Measurements from ENCODE around the gene CYLD.

The CYLD gene

DNA sequence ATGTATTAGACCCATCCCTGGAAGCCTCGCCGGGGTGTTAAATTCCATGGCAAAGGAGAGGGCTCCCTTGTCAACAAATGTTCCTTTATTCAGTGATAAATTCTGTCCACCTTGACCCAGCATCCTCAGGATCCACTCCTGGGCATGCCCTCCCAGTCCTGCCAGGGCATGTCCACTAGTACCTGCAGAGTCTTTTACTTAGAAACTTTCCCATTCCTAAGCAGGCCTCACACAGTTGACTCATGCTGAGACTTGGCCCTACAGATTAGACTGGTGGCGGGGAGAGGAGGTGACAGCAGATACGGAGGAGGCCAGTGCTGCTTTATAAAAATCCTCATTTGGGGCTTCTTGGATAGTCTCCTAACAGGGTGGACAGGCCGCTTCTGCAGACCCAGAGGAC is 88.8 kb downstream of the CYLD start:
- TF ChIP-seq EZH2 (optimal IDR thresholded peaks at IDR 0.05; ENCODE audit: low read depth, low read length) (no peak), EZH2phosphoT487 (IDR thresholded peaks at IDR 0.05; ENCODE audit: low read length) (no peak)
- TF ChIP-seq, protein P1, sequence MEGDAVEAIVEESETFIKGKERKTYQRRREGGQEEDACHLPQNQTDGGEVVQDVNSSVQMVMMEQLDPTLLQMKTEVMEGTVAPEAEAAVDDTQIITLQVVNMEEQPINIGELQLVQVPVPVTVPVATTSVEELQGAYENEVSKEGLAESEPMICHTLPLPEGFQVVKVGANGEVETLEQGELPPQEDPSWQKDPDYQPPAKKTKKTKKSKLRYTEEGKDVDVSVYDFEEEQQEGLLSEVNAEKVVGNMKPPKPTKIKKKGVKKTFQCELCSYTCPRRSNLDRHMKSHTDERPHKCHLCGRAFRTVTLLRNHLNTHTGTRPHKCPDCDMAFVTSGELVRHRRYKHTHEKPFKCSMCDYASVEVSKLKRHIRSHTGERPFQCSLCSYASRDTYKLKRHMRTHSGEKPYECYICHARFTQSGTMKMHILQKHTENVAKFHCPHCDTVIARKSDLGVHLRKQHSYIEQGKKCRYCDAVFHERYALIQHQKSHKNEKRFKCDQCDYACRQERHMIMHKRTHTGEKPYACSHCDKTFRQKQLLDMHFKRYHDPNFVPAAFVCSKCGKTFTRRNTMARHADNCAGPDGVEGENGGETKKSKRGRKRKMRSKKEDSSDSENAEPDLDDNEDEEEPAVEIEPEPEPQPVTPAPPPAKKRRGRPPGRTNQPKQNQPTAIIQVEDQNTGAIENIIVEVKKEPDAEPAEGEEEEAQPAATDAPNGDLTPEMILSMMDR (IDR thresholded peaks at IDR 0.05; ENCODE audit: low read length) = no peak
- Histone ChIP-seq H3F3A (ENCODE audit: insufficient read depth, low read length) (no peaks in the 10 kb centered on the region), H4K20me1 (ENCODE audit: insufficient read depth, low read length) (no peaks in the 10 kb centered on the region), H3K79me2 (ENCODE audit: low read length) (no peaks in the 10 kb centered on the region), H3K4me3 (ENCODE audit: low read length) (no peak overlapping the region), H3K9me3 (replicated peaks; ENCODE audit: insufficient read depth, low read length) (no peaks in the 10 kb centered on the region), H3K4me2 (ENCODE audit: low read depth, low read length) (no peak overlapping the region), H2AFZ (ENCODE audit: low read length) (no peak overlapping the region), H3K36me3 (replicated peaks; ENCODE audit: insufficient read depth, low read length) (no peaks in the 10 kb centered on the region), H3K9me2 (replicated peaks; ENCODE audit: insufficient read depth, low read length) (no peaks in the 10 kb centered on the region), H3K9ac (ENCODE audit: low read length) (no peak overlapping the region), H3K27ac (ENCODE audit: low read length) (no peak overlapping the region), H3K4me1 (ENCODE audit: low read length) (no peaks in the 10 kb centered on the region), H3K27me3 (replicated peaks; ENCODE audit: insufficient read depth, low read length) (no peaks in the 10 kb centered on the region)
- DNase-seq = no peak

DNA sequence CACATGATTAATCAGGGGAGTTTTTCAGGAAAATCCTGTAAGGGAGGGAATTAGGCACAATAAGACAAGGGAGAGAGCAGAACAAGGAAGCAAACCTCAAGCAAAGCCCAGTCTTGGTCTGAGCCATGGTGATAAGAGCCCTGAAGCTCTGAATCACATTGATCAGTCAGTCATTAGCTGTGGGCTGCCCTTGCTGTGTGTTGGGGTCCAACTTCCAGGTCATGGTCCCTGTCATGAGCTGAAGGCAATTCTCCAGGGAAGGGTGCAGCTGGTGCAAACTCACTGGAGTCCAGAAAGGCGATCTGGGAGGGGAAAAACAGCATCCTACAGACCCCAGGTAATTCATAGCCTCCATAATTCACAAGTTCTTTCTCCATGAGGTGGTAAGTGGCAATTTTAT is 89.9 kb downstream of the CYLD start:
- Histone ChIP-seq H3F3A (ENCODE audit: insufficient read depth, low read length) (no peaks in the 10 kb centered on the region), H3K79me2 (ENCODE audit: low read length) (no peaks in the 10 kb centered on the region), H3K4me3 (ENCODE audit: low read length) (no peak overlapping the region), H4K20me1 (ENCODE audit: insufficient read depth, low read length) (no peaks in the 10 kb centered on the region), H3K9me2 (replicated peaks; ENCODE audit: insufficient read depth, low read length) (no peaks in the 10 kb centered on the region), H3K27ac (ENCODE audit: low read length) (no peak overlapping the region), H3K4me2 (ENCODE audit: low read depth, low read length) (no peak overlapping the region), H3K36me3 (replicated peaks; ENCODE audit: insufficient read depth, low read length) (no peaks in the 10 kb centered on the region), H3K4me1 (ENCODE audit: low read length) (no peaks in the 10 kb centered on the region), H3K27me3 (replicated peaks; ENCODE audit: insufficient read depth, low read length) (no peaks in the 10 kb centered on the region), H3K9ac (ENCODE audit: low read length) (no peak overlapping the region), H3K9me3 (replicated peaks; ENCODE audit: insufficient read depth, low read length) (no peaks in the 10 kb centered on the region), H2AFZ (ENCODE audit: low read length) (no peak overlapping the region)
- no peak for DNase-seq
- TF ChIP-seq EZH2phosphoT487 (IDR thresholded peaks at IDR 0.05; ENCODE audit: low read length) (no peak), EZH2 (optimal IDR thresholded peaks at IDR 0.05; ENCODE audit: low read depth, low read length) (no peak)

DNA sequence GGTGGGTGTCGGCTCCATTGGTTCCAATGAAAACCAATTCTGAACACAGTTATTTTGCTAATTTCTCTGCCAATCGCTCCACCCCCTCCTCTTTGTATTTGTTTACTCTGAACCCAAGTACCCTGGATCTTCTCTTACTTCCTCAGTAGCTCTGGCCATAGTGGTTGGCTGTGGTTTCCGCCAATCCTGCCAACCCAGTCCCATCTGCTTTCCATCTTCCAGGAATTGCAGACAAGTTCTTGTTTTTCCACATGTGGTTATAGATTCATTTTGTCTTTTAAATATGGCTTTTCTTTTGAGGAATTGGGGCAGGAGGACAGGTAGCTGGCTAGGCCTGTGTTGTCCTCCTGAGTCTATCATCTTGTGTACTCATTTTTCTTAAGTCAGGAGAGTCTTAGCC is 92.0 kb downstream of the CYLD start:
- TF ChIP-seq, protein P1 (IDR thresholded peaks at IDR 0.05; ENCODE audit: low read length) = no peak
- TF ChIP-seq EZH2 (optimal IDR thresholded peaks at IDR 0.05; ENCODE audit: low read depth, low read length) (no peak), EZH2phosphoT487 (IDR thresholded peaks at IDR 0.05; ENCODE audit: low read length) (no peak)
- Histone ChIP-seq H3K27ac (ENCODE audit: low read length) (no peak overlapping the region), H3K4me1 (ENCODE audit: low read length) (no peaks in the 10 kb centered on the region), H3K27me3 (replicated peaks; ENCODE audit: insufficient read depth, low read length) (no peaks in the 10 kb centered on the region), H3K9ac (ENCODE audit: low read length) (no peak overlapping the region), H3K4me3 (ENCODE audit: low read length) (no peak overlapping the region), H3K36me3 (replicated peaks; ENCODE audit: insufficient read depth, low read length) (no peaks in the 10 kb centered on the region), H3K4me2 (ENCODE audit: low read depth, low read length) (no peak overlapping the region), H3K9me3 (replicated peaks; ENCODE audit: insufficient read depth, low read length) (no peaks in the 10 kb centered on the region), H3K9me2 (replicated peaks; ENCODE audit: insufficient read depth, low read length) (no peaks in the 10 kb centered on the region), H3K79me2 (ENCODE audit: low read length) (no peaks in the 10 kb centered on the region), H3F3A (ENCODE audit: insufficient read depth, low read length) (no peaks in the 10 kb centered on the region), H2AFZ (ENCODE audit: low read length) (no peak overlapping the region), H4K20me1 (ENCODE audit: insufficient read depth, low read length) (no peaks in the 10 kb centered on the region)
- DNase-seq = no peak

DNA sequence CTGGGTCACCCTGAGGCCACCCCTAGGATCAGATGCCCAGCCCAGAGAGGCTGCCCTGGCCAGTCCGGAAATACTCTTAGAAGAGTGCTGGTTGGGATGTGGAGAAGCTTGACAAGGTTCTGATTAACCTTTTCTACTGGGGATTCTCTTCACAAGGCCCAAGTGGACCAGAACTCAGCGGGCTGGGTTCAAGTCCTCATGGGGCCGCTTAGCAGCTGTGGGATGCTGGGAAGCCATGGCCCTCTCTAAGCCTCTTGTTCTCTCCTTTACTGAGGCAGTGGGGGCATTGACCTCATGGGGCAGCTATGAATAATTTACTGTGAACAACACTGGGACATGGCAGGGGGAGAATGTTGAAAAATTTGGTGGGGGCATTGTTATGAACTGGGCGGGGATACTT is 92.8 kb downstream of the CYLD start:
- no peaks in the 10 kb centered on the region for H4K20me1 ChIP-seq (ENCODE audit: insufficient read depth, low read length)
- no peaks in the 10 kb centered on the region for H3K79me2 ChIP-seq (ENCODE audit: low read length)
- H3K4me2 ChIP-seq (ENCODE audit: low read depth, low read length) = no peak overlapping the region
- TF ChIP-seq EZH2phosphoT487 (IDR thresholded peaks at IDR 0.05; ENCODE audit: low read length) (no peak), EZH2 (optimal IDR thresholded peaks at IDR 0.05; ENCODE audit: low read depth, low read length) (no peak)
- TF ChIP-seq, protein P1 (IDR thresholded peaks at IDR 0.05; ENCODE audit: low read length) = no peak
- no peak overlapping the region for H3K9ac ChIP-seq (ENCODE audit: low read length)
- no peak overlapping the region for H3K27ac ChIP-seq (ENCODE audit: low read length)
- no peak overlapping the region for H3K4me3 ChIP-seq (ENCODE audit: low read length)
- no peaks in the 10 kb centered on the region for H3K27me3 ChIP-seq (replicated peaks; ENCODE audit: insufficient read depth, low read length)
- H3F3A ChIP-seq (ENCODE audit: insufficient read depth, low read length) = no peaks in the 10 kb centered on the region
- no peaks in the 10 kb centered on the region for H3K36me3 ChIP-seq (replicated peaks; ENCODE audit: insufficient read depth, low read length)
- no peaks in the 10 kb centered on the region for H3K9me3 ChIP-seq (replicated peaks; ENCODE audit: insufficient read depth, low read length)
- no peak overlapping the region for H2AFZ ChIP-seq (ENCODE audit: low read length)
- no peak for DNase-seq
- H3K4me1 ChIP-seq (ENCODE audit: low read length) = no peaks in the 10 kb centered on the region
- no peaks in the 10 kb centered on the region for H3K9me2 ChIP-seq (replicated peaks; ENCODE audit: insufficient read depth, low read length)

Measured in MM.1S (cell line).